ENCODE data around the gene SLC50A1.

The SLC50A1 gene

GRCh38 chr1:155127967-155128754 is 7.5 kb upstream of the SLC50A1 start:
- peaks cover 39% of the 10 kb centered on the region for H3K4me1 ChIP-seq (ENCODE audit: control insufficient read depth, insufficient read depth, low read length)
- H3K36me3 ChIP-seq (ENCODE audit: control insufficient read depth, insufficient read depth, low read length, severe bottlenecking) = peaks cover 8% of the 10 kb centered on the region
- no peaks in the 10 kb centered on the region for H3K9me3 ChIP-seq (ENCODE audit: control insufficient read depth, low read length)
- peaks cover 38% of the 10 kb centered on the region for H3K27me3 ChIP-seq (replicated peaks; ENCODE audit: control insufficient read depth, insufficient read depth, low read length)
- H3K9ac ChIP-seq (ENCODE audit: low read length) = peak overlapping the region; percentile 87
- peak overlapping the region; percentile 81 for H3K4me3 ChIP-seq (ENCODE audit: low read length)
- DNase-seq (ENCODE audit: low read depth) = no peak

- no peak for DNase-seq (ENCODE audit: low read depth)
- peaks cover 34% of the 10 kb centered on the region for H3K27me3 ChIP-seq (replicated peaks; ENCODE audit: control insufficient read depth, insufficient read depth, low read length)
- peaks cover 13% of the 10 kb centered on the region for H3K36me3 ChIP-seq (ENCODE audit: control insufficient read depth, insufficient read depth, low read length, severe bottlenecking)
- H3K4me1 ChIP-seq (ENCODE audit: control insufficient read depth, insufficient read depth, low read length) = peaks cover 39% of the 10 kb centered on the region
- no peaks in the 10 kb centered on the region for H3K9me3 ChIP-seq (ENCODE audit: control insufficient read depth, low read length)
- H3K4me3 ChIP-seq (ENCODE audit: low read length) = peak overlapping the region; percentile 81
- H3K9ac ChIP-seq (ENCODE audit: low read length) = peak overlapping the region; percentile 87
These were observed 6.7 kb upstream of the SLC50A1 start for GRCh38 chr1:155128755-155129473.

DNA sequence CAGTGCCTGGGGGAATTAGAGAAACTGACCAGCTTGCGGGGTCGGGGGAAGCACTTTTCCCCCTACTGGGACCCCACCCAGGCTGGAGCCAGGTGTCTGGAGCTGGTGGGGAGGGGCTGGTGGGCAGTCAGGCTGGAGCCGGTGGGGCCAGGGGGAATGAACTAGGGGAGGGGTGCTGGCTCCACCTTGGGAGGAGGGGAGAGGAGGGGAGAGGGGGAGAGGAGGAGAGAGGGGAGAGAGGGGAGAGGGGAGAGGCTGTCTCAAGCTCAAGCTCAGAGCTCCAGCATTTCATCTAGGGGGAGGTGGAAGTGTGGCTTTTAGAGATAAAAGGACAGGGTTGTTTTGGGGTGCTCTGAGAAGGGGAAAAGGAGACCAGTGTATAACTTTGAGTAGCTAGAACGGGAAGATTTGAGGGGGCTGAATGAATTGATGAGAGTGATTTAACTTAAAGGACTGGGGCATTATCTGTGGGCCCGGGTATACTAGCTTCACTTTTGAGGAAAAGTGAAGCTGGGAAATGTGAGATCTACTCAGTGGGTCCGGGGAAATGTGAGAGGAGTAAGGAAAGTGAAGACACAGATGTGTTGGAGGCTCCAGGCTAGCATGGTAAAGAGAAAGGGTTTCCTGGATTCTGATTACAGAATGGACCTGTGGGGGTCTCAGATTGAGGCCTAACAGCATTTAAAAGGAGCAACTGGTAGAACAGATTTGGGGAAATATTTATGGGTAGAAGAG is 5.2 kb upstream of the SLC50A1 start:
- Histone ChIP-seq H3K9me3 (ENCODE audit: control insufficient read depth, low read length) (no peaks in the 10 kb centered on the region), H3K9ac (ENCODE audit: low read length) (no peak overlapping the region), H3K27me3 (replicated peaks; ENCODE audit: control insufficient read depth, insufficient read depth, low read length) (peaks cover 24% of the 10 kb centered on the region), H3K4me1 (ENCODE audit: control insufficient read depth, insufficient read depth, low read length) (peaks cover 50% of the 10 kb centered on the region), H3K36me3 (ENCODE audit: control insufficient read depth, insufficient read depth, low read length, severe bottlenecking) (peaks cover 13% of the 10 kb centered on the region), H3K4me3 (ENCODE audit: low read length) (peak overlapping the region; percentile 81)
- no peak for DNase-seq (ENCODE audit: low read depth)

GRCh38 chr1:155131285-155131684 is 4.4 kb upstream of the SLC50A1 start:
- no peak for DNase-seq (ENCODE audit: low read depth)
- H3K36me3 ChIP-seq (ENCODE audit: control insufficient read depth, insufficient read depth, low read length, severe bottlenecking) = peaks cover 13% of the 10 kb centered on the region
- H3K9me3 ChIP-seq (ENCODE audit: control insufficient read depth, low read length) = no peaks in the 10 kb centered on the region
- H3K4me1 ChIP-seq (ENCODE audit: control insufficient read depth, insufficient read depth, low read length) = peaks cover 45% of the 10 kb centered on the region
- peaks cover 19% of the 10 kb centered on the region for H3K27me3 ChIP-seq (replicated peaks; ENCODE audit: control insufficient read depth, insufficient read depth, low read length)
- H3K4me3 ChIP-seq (ENCODE audit: low read length) = no peak overlapping the region
- H3K9ac ChIP-seq (ENCODE audit: low read length) = no peak overlapping the region

DNA sequence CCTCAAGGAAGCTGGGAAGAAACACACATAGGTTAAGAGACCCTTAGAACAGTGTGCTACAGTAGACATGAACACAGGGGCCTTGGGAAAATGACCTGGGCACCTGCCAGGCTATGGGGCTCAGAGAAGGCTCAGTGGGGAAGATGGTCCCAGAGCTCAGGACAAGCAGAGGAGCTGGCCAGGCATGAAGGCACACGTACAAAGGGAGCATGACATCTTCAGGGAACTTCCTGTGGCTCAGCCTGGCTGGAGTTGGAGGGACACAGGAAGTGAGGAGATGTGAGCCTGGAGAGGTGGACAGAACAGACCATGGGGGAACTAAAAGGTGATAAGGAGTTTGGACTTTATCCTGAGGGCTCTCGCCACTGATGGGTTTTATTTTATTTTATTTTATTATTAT is 3.8 kb upstream of the SLC50A1 start:
- no peak overlapping the region for H3K4me3 ChIP-seq (ENCODE audit: low read length)
- no peaks in the 10 kb centered on the region for H3K9me3 ChIP-seq (ENCODE audit: control insufficient read depth, low read length)
- peaks cover 19% of the 10 kb centered on the region for H3K27me3 ChIP-seq (replicated peaks; ENCODE audit: control insufficient read depth, insufficient read depth, low read length)
- H3K4me1 ChIP-seq (ENCODE audit: control insufficient read depth, insufficient read depth, low read length) = peaks cover 42% of the 10 kb centered on the region
- DNase-seq (ENCODE audit: low read depth) = no peak
- no peak overlapping the region for H3K9ac ChIP-seq (ENCODE audit: low read length)
- peaks cover 13% of the 10 kb centered on the region for H3K36me3 ChIP-seq (ENCODE audit: control insufficient read depth, insufficient read depth, low read length, severe bottlenecking)

DNA sequence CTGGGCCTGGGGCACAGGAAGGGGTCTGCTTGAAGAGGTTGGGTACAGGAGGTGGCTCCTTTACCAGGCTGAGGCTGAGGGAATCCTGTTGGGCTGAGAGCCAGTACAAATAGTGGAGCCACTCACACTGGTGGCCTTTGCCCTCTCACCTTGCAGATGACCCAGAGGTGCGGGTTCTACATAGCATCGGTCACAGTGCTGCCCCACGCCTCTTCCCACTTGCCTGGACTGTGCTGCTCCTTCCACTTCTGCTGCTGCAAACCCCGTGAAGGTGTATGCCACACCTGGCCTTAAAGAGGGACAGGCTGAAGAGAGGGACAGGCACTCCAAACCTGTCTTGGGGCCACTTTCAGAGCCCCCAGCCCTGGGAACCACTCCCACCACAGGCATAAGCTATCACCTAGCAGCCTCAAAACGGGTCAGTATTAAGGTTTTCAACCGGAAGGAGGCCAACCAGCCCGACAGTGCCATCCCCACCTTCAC is 1.8 kb upstream of the SLC50A1 start:
- Histone ChIP-seq H3K36me3 (ENCODE audit: control insufficient read depth, insufficient read depth, low read length, severe bottlenecking) (peaks cover 22% of the 10 kb centered on the region), H3K4me1 (ENCODE audit: control insufficient read depth, insufficient read depth, low read length) (peaks cover 35% of the 10 kb centered on the region), H3K9me3 (ENCODE audit: control insufficient read depth, low read length) (no peaks in the 10 kb centered on the region), H3K27me3 (replicated peaks; ENCODE audit: control insufficient read depth, insufficient read depth, low read length) (peaks cover 11% of the 10 kb centered on the region), H3K9ac (ENCODE audit: low read length) (no peak overlapping the region), H3K4me3 (ENCODE audit: low read length) (no peak overlapping the region)
- DNase-seq (ENCODE audit: low read depth) = no peak

- H3K27me3 ChIP-seq (replicated peaks; ENCODE audit: control insufficient read depth, insufficient read depth, low read length) = peaks cover 6% of the 10 kb centered on the region
- no peaks in the 10 kb centered on the region for H3K9me3 ChIP-seq (ENCODE audit: control insufficient read depth, low read length)
- peaks cover 33% of the 10 kb centered on the region for H3K4me1 ChIP-seq (ENCODE audit: control insufficient read depth, insufficient read depth, low read length)
- DNase-seq (ENCODE audit: low read depth) = no peak
- peak overlapping the region; percentile 98 for H3K9ac ChIP-seq (ENCODE audit: low read length)
- H3K36me3 ChIP-seq (ENCODE audit: control insufficient read depth, insufficient read depth, low read length, severe bottlenecking) = peaks cover 22% of the 10 kb centered on the region
- peak overlapping the region; percentile 98 for H3K4me3 ChIP-seq (ENCODE audit: low read length)
These were observed 1.3 kb upstream of the SLC50A1 start for GRCh38 chr1:155134322-155134721.

DNA sequence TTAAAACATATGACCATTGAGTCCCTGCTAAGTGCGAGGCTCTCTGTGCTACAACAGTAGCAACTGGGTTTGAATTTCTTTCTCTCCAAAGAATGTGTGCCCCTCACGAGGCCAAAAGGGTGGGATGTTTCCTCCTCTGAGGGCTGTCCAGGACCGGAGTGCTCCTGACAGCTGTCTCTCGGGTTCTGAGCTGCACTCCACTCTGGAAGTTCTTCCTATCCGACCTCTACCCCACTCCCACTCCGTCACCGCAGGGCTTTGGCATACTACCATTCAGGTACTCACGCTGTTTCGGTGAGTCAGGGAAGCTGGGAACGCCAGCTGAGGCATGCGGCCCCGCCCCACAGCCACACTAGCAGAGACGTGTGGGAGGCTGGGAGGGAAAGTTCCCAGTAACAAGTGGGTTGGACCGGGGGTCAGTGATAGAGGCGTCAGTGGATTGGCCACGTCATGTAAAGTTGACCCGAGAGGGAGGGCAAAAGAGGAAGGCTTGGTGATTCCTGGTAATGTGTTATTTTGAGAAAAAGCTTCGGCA is 705 bp upstream of the SLC50A1 start:
- Histone ChIP-seq H3K27me3 (replicated peaks; ENCODE audit: control insufficient read depth, insufficient read depth, low read length) (peaks cover 2% of the 10 kb centered on the region), H3K36me3 (ENCODE audit: control insufficient read depth, insufficient read depth, low read length, severe bottlenecking) (peaks cover 22% of the 10 kb centered on the region)

DNA sequence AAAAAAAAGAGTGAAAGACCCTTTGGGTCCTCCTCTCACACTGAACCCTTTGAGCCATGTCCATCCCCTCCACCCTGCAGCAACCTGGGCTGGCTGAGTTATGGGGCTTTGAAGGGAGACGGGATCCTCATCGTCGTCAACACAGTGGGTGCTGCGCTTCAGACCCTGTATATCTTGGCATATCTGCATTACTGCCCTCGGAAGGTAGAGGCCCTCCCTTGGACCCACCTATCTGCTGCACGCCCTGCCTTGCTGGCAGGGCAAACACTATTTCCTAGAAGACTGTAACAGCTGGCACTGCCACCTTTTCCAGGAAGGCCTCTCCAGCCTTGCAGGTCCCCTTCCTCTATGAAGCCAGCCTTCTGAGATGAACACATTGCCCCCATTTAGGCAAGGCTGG is 1.1 kb downstream of the SLC50A1 start:
- H3K9ac ChIP-seq (ENCODE audit: low read length) = peak overlapping the region; percentile 98
- peaks cover 26% of the 10 kb centered on the region for H3K4me1 ChIP-seq (ENCODE audit: control insufficient read depth, insufficient read depth, low read length)
- H3K9me3 ChIP-seq (ENCODE audit: control insufficient read depth, low read length) = no peaks in the 10 kb centered on the region
- peaks cover 14% of the 10 kb centered on the region for H3K36me3 ChIP-seq (ENCODE audit: control insufficient read depth, insufficient read depth, low read length, severe bottlenecking)
- H3K27me3 ChIP-seq (replicated peaks; ENCODE audit: control insufficient read depth, insufficient read depth, low read length) = no peaks in the 10 kb centered on the region
- DNase-seq (ENCODE audit: low read depth) = no peak
- H3K4me3 ChIP-seq (ENCODE audit: low read length) = peak overlapping the region; percentile 98

More for the DNA sequence above, 705 bp upstream of the SLC50A1 start:
- Histone ChIP-seq H3K4me1 (ENCODE audit: control insufficient read depth, insufficient read depth, low read length) (peaks cover 27% of the 10 kb centered on the region), H3K4me3 (ENCODE audit: low read length) (peak overlapping the region; percentile 98), H3K9ac (ENCODE audit: low read length) (peak overlapping the region; percentile 98), H3K9me3 (ENCODE audit: control insufficient read depth, low read length) (no peaks in the 10 kb centered on the region)
- DNase-seq (ENCODE audit: low read depth) = peak; percentile 95

- H3K4me1 ChIP-seq (ENCODE audit: control insufficient read depth, insufficient read depth, low read length) = peaks cover 26% of the 10 kb centered on the region
- H3K27me3 ChIP-seq (replicated peaks; ENCODE audit: control insufficient read depth, insufficient read depth, low read length) = peaks cover 2% of the 10 kb centered on the region
- H3K9me3 ChIP-seq (ENCODE audit: control insufficient read depth, low read length) = no peaks in the 10 kb centered on the region
- peaks cover 14% of the 10 kb centered on the region for H3K36me3 ChIP-seq (ENCODE audit: control insufficient read depth, insufficient read depth, low read length, severe bottlenecking)
- peak overlapping the region; percentile 98 for H3K9ac ChIP-seq (ENCODE audit: low read length)
- H3K4me3 ChIP-seq (ENCODE audit: low read length) = peak overlapping the region; percentile 98
- no peak for DNase-seq (ENCODE audit: low read depth)
These were observed 1.7 kb downstream of the SLC50A1 start for GRCh38 chr1:155137154-155137949.

Measured in adipocyte (in vitro differentiated cells).